OCI-M2 (cell line): ENCODE results near the gene FAM20C.
"Not testable (repeated sequence)": the region's sequence is repeated elsewhere in the genome, so short reads cannot be mapped to it uniquely, and the experiment has no call there.

Experiments used
- DNase-seq: peaks from one replicate; lab custom pipeline; 2025; ENCODE audit not compliant: unreplicated experiment; lab: John Stamatoyannopoulos, UW

Gene FAM20C

DNA sequence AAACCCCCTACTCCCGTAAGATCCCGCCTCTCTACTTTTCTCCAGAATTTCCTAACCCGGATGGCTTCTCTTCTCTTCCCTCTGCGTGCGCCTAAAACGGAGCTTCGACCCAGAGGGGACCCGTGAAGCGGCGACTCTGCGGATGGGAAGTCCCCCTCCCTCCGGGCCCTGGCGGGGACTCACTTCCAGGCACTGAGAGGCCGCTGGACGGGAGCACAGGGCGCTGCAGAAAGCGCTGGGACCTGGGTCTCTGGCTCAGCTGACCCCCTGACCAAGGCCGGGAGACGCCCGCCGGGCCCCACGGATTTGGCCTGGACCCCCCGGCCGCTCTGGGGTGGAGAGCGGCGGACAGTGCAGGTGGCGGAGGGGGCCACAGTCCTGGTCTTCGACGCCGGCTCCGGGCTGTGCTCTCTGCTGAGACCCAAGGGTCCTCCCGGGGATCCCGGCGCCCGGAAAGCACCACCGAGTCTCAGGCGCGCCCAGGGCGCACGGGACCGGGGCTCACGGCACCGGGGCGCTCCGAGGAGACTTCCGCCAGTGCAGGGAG, 96.9 kb downstream of the FAM20C start:
- no peak for DNase-seq

- DNase-seq, result no peak
Observed at GRCh38 chr7:289756-290553, 97.6 kb downstream of the FAM20C start, which contains the start of gene FOXL3. Gene FOXL3, plus strand, starts transcription at chr7:290170. Its CDS starts 0 bp downstream, at chr7:290170.

DNA sequence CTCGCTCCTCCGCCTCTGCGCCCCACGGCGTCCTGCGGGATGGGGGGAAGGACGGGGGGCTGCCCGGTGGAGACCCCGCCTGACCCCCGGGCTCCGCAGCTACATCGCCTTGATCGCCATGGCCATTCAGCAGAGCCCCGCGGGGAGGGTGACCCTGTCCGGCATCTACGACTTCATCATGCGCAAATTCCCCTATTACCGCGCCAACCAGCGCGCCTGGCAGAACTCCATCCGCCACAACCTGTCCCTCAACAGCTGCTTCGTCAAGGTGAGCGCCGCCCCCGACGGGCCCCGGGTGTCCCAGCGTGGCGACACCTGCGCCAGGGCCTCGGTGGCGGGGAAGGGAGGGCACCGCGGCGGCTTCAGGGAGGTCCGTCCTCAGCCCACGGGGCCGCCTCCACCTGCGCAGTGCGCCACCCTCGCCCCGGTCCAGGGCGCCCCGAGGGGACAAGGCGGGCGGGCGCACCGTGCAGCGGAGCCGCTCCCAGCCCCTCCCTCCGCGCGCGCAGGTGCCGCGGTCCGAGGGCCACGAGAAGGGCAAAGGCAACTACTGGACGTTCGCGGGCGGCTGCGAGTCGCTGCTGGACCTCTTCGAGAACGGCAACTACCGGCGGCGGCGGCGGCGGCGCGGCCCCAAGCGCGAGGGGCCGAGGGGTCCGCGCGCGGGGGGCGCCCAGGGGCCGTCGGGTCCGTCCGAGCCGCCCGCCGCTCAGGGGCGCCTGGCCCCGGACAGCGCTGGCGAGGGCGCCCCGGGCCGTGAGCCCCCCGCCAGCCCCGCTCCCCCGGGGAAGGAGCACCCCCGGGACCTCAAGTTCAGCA, 98.4 kb downstream of the FAM20C start:
- DNase-seq, result no peak

DNA sequence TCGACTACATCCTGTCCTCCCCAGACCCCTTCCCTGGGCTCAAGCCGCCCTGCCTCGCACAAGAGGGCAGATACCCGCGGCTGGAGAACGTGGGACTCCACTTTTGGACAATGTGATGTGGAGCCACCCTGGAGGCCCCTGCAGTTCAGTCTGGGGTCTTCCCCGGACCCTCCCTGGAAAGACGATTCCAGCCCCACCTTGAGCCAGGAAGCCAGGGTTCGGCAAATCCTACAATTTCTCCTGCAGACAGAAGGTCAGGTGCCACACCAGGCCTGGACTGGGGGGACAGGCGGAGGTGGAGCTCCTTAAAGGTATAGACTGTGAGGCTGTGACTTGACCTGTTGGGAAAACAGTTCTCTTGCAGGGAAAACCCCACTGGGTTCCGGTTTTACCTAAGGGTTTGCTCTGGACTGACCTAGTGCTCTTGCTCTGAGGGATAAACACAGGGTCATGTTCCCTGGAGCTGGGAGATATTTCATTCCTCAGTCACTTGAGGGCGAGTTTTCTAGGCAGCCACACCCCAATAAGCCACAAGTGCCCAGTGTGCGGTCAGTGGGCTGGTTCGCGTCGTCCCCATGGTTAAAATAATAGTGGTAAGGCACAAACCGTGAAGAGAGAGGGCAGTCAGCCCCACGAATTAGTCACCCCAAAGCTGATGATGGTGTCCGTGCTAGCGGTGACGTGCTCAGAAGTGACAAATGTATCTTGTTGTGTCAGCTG, 99.2 kb downstream of the FAM20C start:
- no peak for DNase-seq

DNA sequence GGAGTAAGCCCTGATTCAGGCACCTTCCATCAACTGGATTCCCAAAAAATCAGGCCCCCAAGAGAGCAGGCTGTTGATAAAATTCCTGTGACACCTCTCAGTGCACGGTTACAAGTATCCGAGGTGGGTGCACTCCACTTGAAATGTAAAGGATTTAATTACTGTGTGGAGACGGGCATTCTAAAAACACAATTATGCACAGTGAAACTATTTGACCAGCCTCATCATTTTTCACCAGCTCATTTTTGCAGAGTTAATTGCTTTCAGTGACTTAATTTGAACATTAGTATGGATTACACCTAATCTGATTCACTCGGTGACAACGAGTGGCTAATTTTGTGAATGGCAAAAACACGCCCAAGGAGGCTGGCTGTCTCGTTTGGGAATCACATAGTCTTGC, 99.9 kb downstream of the FAM20C start:
- no peak for DNase-seq

- no peak for DNase-seq
Observed at GRCh38 chr7:292826-293225, 100.5 kb downstream of the FAM20C start.

DNA sequence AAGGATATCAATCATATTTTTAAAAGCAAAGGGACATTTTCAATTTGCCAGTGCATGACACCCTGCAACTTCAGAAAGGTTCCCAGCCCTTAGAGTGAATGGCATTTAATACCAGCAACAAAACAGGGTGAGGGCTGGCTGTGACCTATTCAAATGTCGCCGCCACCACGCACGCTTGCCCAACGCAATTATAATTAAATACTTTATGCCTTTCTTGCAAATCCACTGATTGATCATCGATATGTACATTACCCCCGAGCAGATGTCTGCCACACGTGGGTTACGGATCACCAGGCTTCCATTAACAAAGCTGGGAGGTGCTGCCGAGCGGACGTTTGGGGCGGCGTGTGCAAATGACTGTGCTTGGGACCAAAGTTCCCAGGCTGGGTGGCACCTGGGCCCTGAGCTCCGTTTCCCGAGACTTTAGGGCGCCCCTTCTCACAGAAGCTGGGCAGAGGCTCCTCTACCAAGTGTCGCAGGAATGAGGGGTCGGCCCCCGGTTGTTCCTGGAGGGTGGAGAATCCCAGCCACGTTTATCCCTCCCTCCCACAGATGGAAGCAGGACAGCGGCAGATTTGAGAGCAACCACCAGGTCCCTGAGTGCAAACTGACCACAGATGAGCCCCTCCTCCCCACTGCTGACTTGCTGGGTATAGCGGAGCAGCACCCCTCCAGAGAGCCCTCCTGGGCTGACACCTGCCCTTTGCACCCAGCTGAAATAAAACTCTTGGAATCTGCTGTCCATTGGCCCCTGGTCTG, 101.5 kb downstream of the FAM20C start:
- DNase-seq, result no peak

GRCh38 chr7:294440-295154, 102.2 kb downstream of the FAM20C start:
- no peak for DNase-seq

DNA sequence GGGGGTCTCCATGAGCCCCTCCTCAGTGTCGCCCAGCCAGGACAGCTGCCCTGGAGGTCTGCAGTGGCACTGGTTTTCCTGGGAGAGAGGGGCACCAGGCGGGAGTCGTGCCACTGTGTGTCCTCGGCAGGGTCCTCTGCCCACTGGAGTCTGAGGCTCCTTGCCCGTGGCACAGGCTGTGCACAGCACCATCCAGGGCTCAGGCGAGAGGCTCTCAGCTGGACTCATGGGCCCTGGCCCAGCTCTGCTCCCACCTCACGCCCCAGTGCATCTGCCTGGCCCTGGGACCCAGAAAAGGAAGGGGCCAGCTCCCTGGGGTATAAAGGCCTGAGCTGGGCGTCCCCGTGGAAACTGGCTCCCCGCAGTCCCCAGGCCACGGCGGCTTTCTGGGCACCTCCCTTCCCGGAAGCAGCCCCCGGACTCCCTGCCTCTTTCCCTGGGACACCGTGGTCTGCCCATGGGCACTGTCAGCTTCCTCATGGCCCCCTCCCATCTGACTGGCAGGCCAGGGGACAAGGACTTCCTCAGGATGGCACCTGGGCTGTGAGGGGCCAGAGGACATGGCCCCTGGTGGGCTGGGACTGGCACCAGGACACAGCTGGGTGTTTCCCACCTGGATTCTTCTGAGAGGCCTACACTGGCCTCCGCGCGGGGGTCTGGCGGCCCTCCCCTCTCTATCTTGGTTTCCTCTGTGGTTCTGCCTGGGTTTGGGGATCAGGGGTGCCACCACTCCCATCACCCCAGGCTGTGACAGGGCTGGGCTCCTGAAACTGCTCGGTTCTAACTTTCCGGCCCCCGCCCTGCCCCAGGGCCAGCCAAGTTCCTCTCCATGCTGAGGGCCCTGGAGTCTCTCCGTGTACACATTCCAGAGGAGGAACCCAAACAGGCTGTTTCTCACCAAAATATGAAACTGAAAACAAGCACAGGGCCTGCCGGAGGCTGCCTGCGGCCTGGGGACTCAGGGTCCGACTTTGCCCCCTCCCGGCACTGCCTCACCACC, 103.1 kb downstream of the FAM20C start:
- no peak for DNase-seq

DNA sequence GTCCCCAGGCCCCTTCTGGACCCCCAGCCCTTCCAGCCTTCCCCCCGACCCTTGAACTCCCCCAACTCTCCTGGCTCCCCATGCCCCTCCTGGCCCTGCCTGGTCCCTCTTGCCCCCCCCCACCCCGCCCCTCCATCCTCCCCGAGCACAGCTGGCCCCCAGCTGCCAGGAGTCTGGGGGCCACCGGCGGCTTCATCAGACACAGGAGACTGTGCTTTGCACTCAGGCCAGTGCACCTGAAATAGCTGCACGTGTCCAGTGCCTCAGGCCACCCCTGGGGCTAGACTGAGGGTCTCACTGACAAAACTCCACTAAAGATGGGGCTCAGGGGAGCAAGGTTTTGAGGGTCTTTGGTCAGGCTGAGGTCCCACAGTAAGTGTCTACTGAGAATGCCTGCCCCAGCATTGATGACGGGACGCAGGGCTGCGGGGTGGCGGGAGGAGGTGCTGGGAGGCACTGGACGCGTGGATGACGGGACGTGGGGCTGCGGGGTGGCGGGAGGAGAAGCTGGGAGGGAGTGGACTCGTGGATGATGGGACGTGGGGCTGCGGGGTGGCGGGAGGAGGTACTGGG, 104.1 kb downstream of the FAM20C start:
- no peak for DNase-seq

DNA sequence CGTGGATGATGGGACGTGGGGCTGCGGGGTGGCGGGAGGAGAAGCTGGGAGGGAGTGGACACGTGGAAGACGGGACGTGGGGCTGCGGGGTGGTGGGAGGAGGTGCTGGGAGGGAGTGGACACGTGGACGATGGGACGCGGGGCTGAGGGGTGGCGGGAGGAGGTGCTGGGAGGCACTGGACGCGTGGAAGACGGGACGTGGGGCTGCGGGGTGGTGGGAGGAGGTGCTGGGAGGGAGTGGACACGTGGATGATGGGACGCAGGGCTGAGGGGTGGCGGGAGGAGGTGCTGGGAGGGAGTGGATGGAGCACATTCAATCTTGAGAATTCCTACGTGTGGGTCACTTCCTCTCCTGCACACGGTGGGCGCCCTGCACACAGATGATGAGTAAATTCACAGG, 104.8 kb downstream of the FAM20C start:
- DNase-seq, result not testable (repeated sequence)

- no peak for DNase-seq
Observed at GRCh38 chr7:297611-298374, 105.4 kb downstream of the FAM20C start.

DNA sequence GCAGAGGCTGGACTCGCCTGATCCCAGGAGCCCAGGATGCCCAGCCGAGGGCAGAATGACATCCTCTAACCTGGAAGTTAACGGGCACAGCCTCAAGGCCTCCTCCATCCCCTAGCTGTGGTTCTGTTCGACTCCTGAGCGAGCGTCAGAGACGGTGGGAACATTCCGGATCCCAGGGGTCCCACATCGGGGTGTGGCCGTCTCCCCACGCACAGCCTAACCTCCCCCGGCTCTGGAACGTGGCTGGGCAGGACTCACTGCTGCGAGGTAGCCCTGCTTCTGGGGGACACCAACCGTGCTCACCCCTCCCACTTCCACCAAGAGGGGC, 106.0 kb downstream of the FAM20C start:
- no peak for DNase-seq

DNA sequence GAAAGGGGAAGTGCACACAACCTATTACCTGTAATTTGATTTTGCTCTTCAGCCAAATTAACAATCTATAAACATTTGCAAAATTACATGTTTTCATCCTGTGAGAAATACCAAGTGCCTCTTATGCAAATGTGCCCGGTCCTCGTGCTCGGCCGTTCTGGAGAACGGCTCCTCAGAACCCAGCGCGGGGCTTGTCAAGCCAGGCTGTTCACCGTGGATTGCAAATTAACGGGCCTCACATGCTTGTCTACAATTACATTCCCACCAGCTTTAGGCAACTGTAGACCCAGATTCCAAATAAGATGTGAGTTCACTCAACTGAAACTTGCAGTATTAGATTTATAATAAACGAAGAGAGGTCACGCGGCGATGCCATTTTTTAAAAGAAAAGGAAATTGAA, 106.4 kb downstream of the FAM20C start:
- no peak for DNase-seq

GRCh38 chr7:299169-299568, 106.8 kb downstream of the FAM20C start:
- DNase-seq, result no peak

GRCh38 chr7:299628-300027, 107.3 kb downstream of the FAM20C start:
- DNase-seq, result no peak

GRCh38 chr7:300048-300447, 107.7 kb downstream of the FAM20C start:
- DNase-seq, result no peak
